CD4-positive, alpha-beta T cell (primary cell): ENCODE measurements around the gene UBALD2. TPM values are rescaled to one million over a fixed set of nuclear protein-coding genes. Genes with fewer than 3 reads are reported as not detected.

ENCODE experiments used
- ATAC-seq: fragments of 200-7000 bp; cut with Tn5 transposase; one replicate; pipeline ENCODE4 v1.10.0; 2022; ENCODE audit warnings: mild to moderate bottlenecking; ENCODE audit not compliant: poor library complexity
- CTCF ChIA-PET: fragments of 350-600 bp; sonication (Branson Sonifier 250); formaldehyde crosslinking; loops from one replicate; lab custom pipeline; 2021; ENCODE audit warnings: antibody characterized with exemption, inconsistent platforms; lab: Charles Lee
- POLR2A ChIA-PET: fragments of 350-600 bp; sonication (Branson Sonifier 250); formaldehyde crosslinking; loops from one replicate; lab custom pipeline; 2021; ENCODE audit warnings: antibody characterized with exemption, inconsistent platforms; lab: Charles Lee
- DNase-seq, 14 experiments: peaks; one replicate each; pipeline ENCODE4 v3.0.0-alpha.2; 2013 to 2020; ENCODE audit warnings: mixed read lengths in 2 of 14
- H3K27ac ChIP-seq, 2 donors: one replicate each; pipeline versions ENCODE4 v1.5.1 to v1.7.0; 2013; ENCODE audit warnings: low read length in 2 of 2, low read depth in 1 of 2, mild to moderate bottlenecking in 1 of 2
- H3K27me3 ChIP-seq, 2 experiments: 1 replicate in 1 of 2; 2 replicates in 1 of 2; pipeline versions ENCODE4 v1.6.1 to v1.7.0; 2013; ENCODE audit warnings: low read length in 2 of 2, control low read depth in 1 of 2, mild to moderate bottlenecking in 1 of 2, moderate library complexity in 1 of 2; ENCODE audit not compliant: insufficient read depth in 2 of 2, control insufficient read depth in 1 of 2
- H3K36me3 ChIP-seq: one replicate; pipeline ENCODE4 v1.6.1; 2013; ENCODE audit warnings: low read length, control low read depth; ENCODE audit not compliant: insufficient read depth
- H3K4me1 ChIP-seq: one replicate; pipeline ENCODE4 v1.6.1; 2013; ENCODE audit warnings: low read length, control low read depth; ENCODE audit not compliant: insufficient read depth
- H3K4me3 ChIP-seq: one replicate; pipeline ENCODE4 v1.5.1; 2013; ENCODE audit warnings: mild to moderate bottlenecking, low read length, moderate library complexity
- H3K9me3 ChIP-seq, 2 experiments: 1 replicate in 1 of 2; 2 replicates in 1 of 2; pipeline versions ENCODE4 v1.6.1 to v1.7.0; 2013; ENCODE audit warnings: low read length in 2 of 2, mild to moderate bottlenecking in 2 of 2, control low read depth in 1 of 2, moderate library complexity in 1 of 2; ENCODE audit not compliant: control insufficient read depth in 1 of 2, insufficient read depth in 1 of 2
- H3K27ac Mint-ChIP-seq: one replicate; pipeline ENCODE4 v1.8.0; 2020; ENCODE audit warnings: mixed read lengths
- H3K27me3 Mint-ChIP-seq: one replicate; pipeline ENCODE4 v1.8.0; 2021; ENCODE audit warnings: mixed read lengths
- H3K36me3 Mint-ChIP-seq: one replicate; pipeline ENCODE4 v1.8.0; 2021; ENCODE audit warnings: low read depth, mixed read lengths
- H3K4me1 Mint-ChIP-seq: one replicate; pipeline ENCODE4 v1.8.0; 2021; ENCODE audit warnings: low read depth, mixed read lengths
- H3K4me3 Mint-ChIP-seq: one replicate; pipeline ENCODE4 v1.8.0; 2020; ENCODE audit warnings: mild to moderate bottlenecking, mixed read lengths
- H3K9me3 Mint-ChIP-seq: one replicate; pipeline ENCODE4 v1.8.0; 2020; ENCODE audit warnings: mixed read lengths
- CTCF ChIP-seq: fragments of 200-600 bp; IDR thresholded peaks from one replicate; pipeline ENCODE4 v1.8.0; 2022; ENCODE audit warnings: antibody characterized with exemption, mild to moderate bottlenecking
- intact Hi-C, 2 experiments: fragments of 100-400 bp; cut with DNase I in 1 of 2; cut with micrococcal nuclease in 1 of 2; formaldehyde crosslinking; loops; one replicate each; pipeline versions ENCODE4 v1.15.1 to v1.9.0; 2023 to 2025; cut with DNase I, micrococcal nuclease
- total RNA-seq, 174 experiments: library from RNA in 2 of 174; stranded (reverse) in 2 of 174; gene quantifications; one replicate each; pipeline ENCODE4 v1.2.3 and lab custom pipeline; 2021 to 2026

Gene UBALD2
- total RNA-seq, 2 experiments from 2014 or later: 253 to 265 TPM

- H3K4me1 Mint-ChIP-seq: peaks cover 54% of the 10 kb centered on the region
- peaks cover 66% of the 10 kb centered on the region for H3K4me1 ChIP-seq
- H3K27ac ChIP-seq: peak within 1 kb of the TSS; percentile 35 to 36
- no peaks in the 10 kb centered on the region for H3K9me3 ChIP-seq
- H3K27ac Mint-ChIP-seq: peak within 1 kb of the TSS; percentile 77
- no peaks in the 10 kb centered on the region for H3K27me3 Mint-ChIP-seq
- intact Hi-C loops: loop anchor here (1.0 to 5.0 kb wide), 3 partner anchors 24 to 48 kb away; partner anchors contain the start of gene UBALD2 (in 2 of the 2)
- H3K36me3 ChIP-seq: no peaks in the 10 kb centered on the region
- POLR2A ChIA-PET: interaction anchor here (0.9 to 18.7 kb wide), 6 partner anchors 11 to 61 kb away, joined by 3 to 394 read pairs (median 6); partner anchors contain the start of gene UBALD2
- H3K36me3 Mint-ChIP-seq: peaks cover 4% of the 10 kb centered on the region
- ATAC-seq (peak; percentile 91), DNase-seq (peak; percentile 39 to 90 (median 64))
- CTCF ChIA-PET: interaction anchor here (0.5 to 1.3 kb wide), 3 partner anchors 26 to 59 kb away, joined by 3 to 7 read pairs (median 5); no protein-coding TSS in a partner anchor
- peak within 1 kb of the TSS; percentile 89 for H3K4me3 Mint-ChIP-seq
- no peak for TF ChIP-seq CTCF
- H3K9me3 Mint-ChIP-seq: no peaks in the 10 kb centered on the region
- H3K4me3 ChIP-seq: peak within 1 kb of the TSS; percentile 86
- no peaks in the 10 kb centered on the region for H3K27me3 ChIP-seq
These were observed 24.5 kb upstream of the UBALD2 start, which contains the start of gene RNF157 for GRCh38 chr17:76240461-76241203. Gene RNF157, minus strand, starts transcription at chr17:76240493. Its CDS starts 253 bp downstream, at chr17:76240240.

GRCh38 chr17:76241204-76241538, 24.0 kb upstream of the UBALD2 start:
- DNase-seq: no peak
- peaks cover 4% of the 10 kb centered on the region for H3K36me3 Mint-ChIP-seq
- H3K4me1 ChIP-seq: peaks cover 72% of the 10 kb centered on the region
- H3K4me3 Mint-ChIP-seq: peak overlapping the region; percentile 89
- intact Hi-C loops: loop anchor here in 1 of 2 experiments (2.0 to 5.0 kb wide), 2 partner anchors 24 to 49 kb away; partner anchors contain the start of gene UBALD2
- no peaks in the 10 kb centered on the region for H3K36me3 ChIP-seq
- ChIA-PET CTCF (interaction anchor here (0.5 to 1.3 kb wide), 3 partner anchors 26 to 59 kb away, joined by 3 to 7 read pairs (median 5); no protein-coding TSS in a partner anchor), POLR2A (interaction anchor here (0.9 to 18.7 kb wide), 6 partner anchors 11 to 61 kb away, joined by 3 to 394 read pairs (median 6); partner anchors contain the start of gene UBALD2)
- H3K27ac Mint-ChIP-seq: peak overlapping the region; percentile 77
- peaks cover 59% of the 10 kb centered on the region for H3K4me1 Mint-ChIP-seq
- no peaks in the 10 kb centered on the region for H3K9me3 ChIP-seq
- H3K4me3 ChIP-seq: peak overlapping the region; percentile 86
- no peak for ATAC-seq
- peak overlapping the region; percentile 35 to 36 for H3K27ac ChIP-seq
- H3K27me3 Mint-ChIP-seq: no peaks in the 10 kb centered on the region
- no peak for TF ChIP-seq CTCF
- no peaks in the 10 kb centered on the region for H3K27me3 ChIP-seq
- no peaks in the 10 kb centered on the region for H3K9me3 Mint-ChIP-seq

GRCh38 chr17:76241691-76242255, 23.4 kb upstream of the UBALD2 start:
- Histone ChIP-seq H3K36me3 (no peaks in the 10 kb centered on the region), H3K27me3 (no peaks in the 10 kb centered on the region), H3K4me1 (peaks cover 78% of the 10 kb centered on the region), H3K4me3 (no peak overlapping the region), H3K9me3 (no peaks in the 10 kb centered on the region), H3K27ac (no peak overlapping the region)
- ChIA-PET POLR2A (interaction anchor here (0.9 to 18.7 kb wide), 6 partner anchors 10 to 62 kb away, joined by 3 to 394 read pairs (median 6); partner anchors contain the start of gene UBALD2), CTCF (interaction anchor here (1.2 to 1.3 kb wide), 2 partner anchors 38 to 60 kb away, joined by 3 to 7 read pairs; no protein-coding TSS in a partner anchor)
- Mint-ChIP-seq H3K4me3 (peak overlapping the region; percentile 89), H3K27me3 (no peaks in the 10 kb centered on the region), H3K27ac (peak overlapping the region; percentile 77), H3K36me3 (peaks cover 4% of the 10 kb centered on the region), H3K4me1 (peaks cover 61% of the 10 kb centered on the region), H3K9me3 (no peaks in the 10 kb centered on the region)
- DNase-seq (no peak), ATAC-seq (no peak)
- TF ChIP-seq CTCF: no peak
- intact Hi-C loops: loop anchor here in 1 of 2 experiments (2.0 to 5.0 kb wide), 2 partner anchors 23 to 49 kb away; partner anchors contain the start of gene UBALD2
